ENCODE results near the gene GPR157.

- TF ChIP-seq CTCF (IDR thresholded peaks at IDR 0.05) (no peak), POLR2A (IDR thresholded peaks at IDR 0.05) (no peak)
These were observed 36.5 kb upstream of the GPR157 start for GRCh38 chr1:9165396-9165795.
